ENCODE measurements around the gene CELF1.

CELF1 gene

GRCh38 chr11:47516984-47517853, 35.7 kb downstream of the CELF1 start:
- Histone ChIP-seq H3K27ac (ENCODE audit: low read length) (no peak overlapping the region), H3K36me3 (ENCODE audit: control insufficient read depth in 1 of 2, insufficient read depth in 2 of 2, low read length in 2 of 2) (no peaks in the 10 kb centered on the region), H3K27me3 (ENCODE audit: low read depth, low read length) (no peaks in the 10 kb centered on the region), H3K4me1 (ENCODE audit: control insufficient read depth in 1 of 2, insufficient read depth in 2 of 2, low read length in 2 of 2) (peaks cover 18 to 67% of the 10 kb centered on the region in 2 donors), H3K4me3 (ENCODE audit: low read depth in 1 of 2, low read length in 2 of 2) (no peak overlapping the region), H3K9me3 (ENCODE audit: control insufficient read depth in 1 of 2, low read length in 2 of 2) (no peaks in the 10 kb centered on the region)

GRCh38 chr11:47516155-47516554, 36.8 kb downstream of the CELF1 start:
- Histone ChIP-seq H3K9me3 (ENCODE audit: control insufficient read depth in 1 of 2, low read length in 2 of 2) (no peaks in the 10 kb centered on the region), H3K27ac (ENCODE audit: low read length) (no peak overlapping the region), H3K27me3 (ENCODE audit: low read depth, low read length) (no peaks in the 10 kb centered on the region), H3K4me1 (ENCODE audit: control insufficient read depth in 1 of 2, insufficient read depth in 2 of 2, low read length in 2 of 2) (peaks cover 18 to 71% of the 10 kb centered on the region in 2 donors), H3K36me3 (ENCODE audit: control insufficient read depth in 1 of 2, insufficient read depth in 2 of 2, low read length in 2 of 2) (no peaks in the 10 kb centered on the region), H3K4me3 (ENCODE audit: low read depth in 1 of 2, low read length in 2 of 2) (no peak overlapping the region)

- no peaks in the 10 kb centered on the region for H3K36me3 ChIP-seq (ENCODE audit: control insufficient read depth in 1 of 2, insufficient read depth in 2 of 2, low read length in 2 of 2)
- no peaks in the 10 kb centered on the region for H3K27me3 ChIP-seq (ENCODE audit: low read depth, low read length)
- H3K4me1 ChIP-seq (ENCODE audit: control insufficient read depth in 1 of 2, insufficient read depth in 2 of 2, low read length in 2 of 2): peaks cover 18 to 71% of the 10 kb centered on the region in 2 donors
Observed at GRCh38 chr11:47514825-47515647, 37.9 kb downstream of the CELF1 start.

GRCh38 chr11:47512701-47513100, 40.2 kb downstream of the CELF1 start:
- H3K27ac ChIP-seq (ENCODE audit: low read length): no peak overlapping the region
- no peaks in the 10 kb centered on the region for H3K36me3 ChIP-seq (ENCODE audit: control insufficient read depth in 1 of 2, insufficient read depth in 2 of 2, low read length in 2 of 2)
- no peak overlapping the region for H3K4me3 ChIP-seq (ENCODE audit: low read depth in 1 of 2, low read length in 2 of 2)
- H3K4me1 ChIP-seq (ENCODE audit: control insufficient read depth in 1 of 2, insufficient read depth in 2 of 2, low read length in 2 of 2): peaks cover 15 to 72% of the 10 kb centered on the region in 2 donors
- no peaks in the 10 kb centered on the region for H3K27me3 ChIP-seq (ENCODE audit: low read depth, low read length)
- H3K9me3 ChIP-seq (ENCODE audit: control insufficient read depth in 1 of 2, low read length in 2 of 2): no peaks in the 10 kb centered on the region

More at GRCh38 chr11:47514825-47515647, 37.9 kb downstream of the CELF1 start:
- peak overlapping the region; percentile 14 for H3K27ac ChIP-seq (ENCODE audit: low read length)
- H3K4me3 ChIP-seq (ENCODE audit: low read depth in 1 of 2, low read length in 2 of 2): no peak overlapping the region
- H3K9me3 ChIP-seq (ENCODE audit: control insufficient read depth in 1 of 2, low read length in 2 of 2): no peaks in the 10 kb centered on the region

GRCh38 chr11:47511917-47512316, 41.0 kb downstream of the CELF1 start:
- Histone ChIP-seq H3K27ac (ENCODE audit: low read length) (no peak overlapping the region), H3K27me3 (ENCODE audit: low read depth, low read length) (no peaks in the 10 kb centered on the region), H3K4me1 (ENCODE audit: control insufficient read depth in 1 of 2, insufficient read depth in 2 of 2, low read length in 2 of 2) (peaks cover 23 to 72% of the 10 kb centered on the region in 2 donors), H3K4me3 (ENCODE audit: low read depth in 1 of 2, low read length in 2 of 2) (no peak overlapping the region), H3K36me3 (ENCODE audit: control insufficient read depth in 1 of 2, insufficient read depth in 2 of 2, low read length in 2 of 2) (no peaks in the 10 kb centered on the region), H3K9me3 (ENCODE audit: control insufficient read depth in 1 of 2, low read length in 2 of 2) (no peaks in the 10 kb centered on the region)

- Histone ChIP-seq H3K4me1 (ENCODE audit: control insufficient read depth in 1 of 2, insufficient read depth in 2 of 2, low read length in 2 of 2) (peaks cover 23 to 62% of the 10 kb centered on the region in 2 donors), H3K36me3 (ENCODE audit: control insufficient read depth in 1 of 2, insufficient read depth in 2 of 2, low read length in 2 of 2) (no peaks in the 10 kb centered on the region), H3K27ac (ENCODE audit: low read length) (peak overlapping the region; percentile 9), H3K9me3 (ENCODE audit: control insufficient read depth in 1 of 2, low read length in 2 of 2) (no peaks in the 10 kb centered on the region), H3K27me3 (ENCODE audit: low read depth, low read length) (no peaks in the 10 kb centered on the region), H3K4me3 (ENCODE audit: low read depth in 1 of 2, low read length in 2 of 2) (no peak overlapping the region)
Observed at GRCh38 chr11:47510209-47510608, 42.7 kb downstream of the CELF1 start.

GRCh38 chr11:47509077-47509536, 43.8 kb downstream of the CELF1 start:
- H3K4me3 ChIP-seq (ENCODE audit: low read depth in 1 of 2, low read length in 2 of 2): no peak overlapping the region
- peak overlapping the region; percentile 67 for H3K27ac ChIP-seq (ENCODE audit: low read length)
- no peaks in the 10 kb centered on the region for H3K36me3 ChIP-seq (ENCODE audit: control insufficient read depth in 1 of 2, insufficient read depth in 2 of 2, low read length in 2 of 2)
- no peaks in the 10 kb centered on the region for H3K27me3 ChIP-seq (ENCODE audit: low read depth, low read length)
- no peaks in the 10 kb centered on the region for H3K9me3 ChIP-seq (ENCODE audit: control insufficient read depth in 1 of 2, low read length in 2 of 2)
- peaks cover 18 to 52% of the 10 kb centered on the region in 2 donors for H3K4me1 ChIP-seq (ENCODE audit: control insufficient read depth in 1 of 2, insufficient read depth in 2 of 2, low read length in 2 of 2)

GRCh38 chr11:47508240-47508957, 44.5 kb downstream of the CELF1 start:
- Histone ChIP-seq H3K4me3 (ENCODE audit: low read depth in 1 of 2, low read length in 2 of 2) (no peak overlapping the region), H3K9me3 (ENCODE audit: control insufficient read depth in 1 of 2, low read length in 2 of 2) (no peaks in the 10 kb centered on the region), H3K4me1 (ENCODE audit: control insufficient read depth in 1 of 2, insufficient read depth in 2 of 2, low read length in 2 of 2) (peaks cover 18 to 57% of the 10 kb centered on the region in 2 donors), H3K27ac (ENCODE audit: low read length) (peak overlapping the region; percentile 33), H3K27me3 (ENCODE audit: low read depth, low read length) (no peaks in the 10 kb centered on the region), H3K36me3 (ENCODE audit: control insufficient read depth in 1 of 2, insufficient read depth in 2 of 2, low read length in 2 of 2) (no peaks in the 10 kb centered on the region)

GRCh38 chr11:47507563-47508239, 45.2 kb downstream of the CELF1 start:
- peaks cover 18 to 58% of the 10 kb centered on the region in 2 donors for H3K4me1 ChIP-seq (ENCODE audit: control insufficient read depth in 1 of 2, insufficient read depth in 2 of 2, low read length in 2 of 2)
- H3K4me3 ChIP-seq (ENCODE audit: low read depth in 1 of 2, low read length in 2 of 2): no peak overlapping the region
- H3K36me3 ChIP-seq (ENCODE audit: control insufficient read depth in 1 of 2, insufficient read depth in 2 of 2, low read length in 2 of 2): no peaks in the 10 kb centered on the region
- H3K9me3 ChIP-seq (ENCODE audit: control insufficient read depth in 1 of 2, low read length in 2 of 2): no peaks in the 10 kb centered on the region
- no peaks in the 10 kb centered on the region for H3K27me3 ChIP-seq (ENCODE audit: low read depth, low read length)
- H3K27ac ChIP-seq (ENCODE audit: low read length): peak overlapping the region; percentile 33

- no peak overlapping the region for H3K27ac ChIP-seq (ENCODE audit: low read length)
- H3K36me3 ChIP-seq (ENCODE audit: control insufficient read depth in 1 of 2, insufficient read depth in 2 of 2, low read length in 2 of 2): no peaks in the 10 kb centered on the region
- no peak overlapping the region for H3K4me3 ChIP-seq (ENCODE audit: low read depth in 1 of 2, low read length in 2 of 2)
- H3K9me3 ChIP-seq (ENCODE audit: control insufficient read depth in 1 of 2, low read length in 2 of 2): no peaks in the 10 kb centered on the region
- peaks cover 18 to 54% of the 10 kb centered on the region in 2 donors for H3K4me1 ChIP-seq (ENCODE audit: control insufficient read depth in 1 of 2, insufficient read depth in 2 of 2, low read length in 2 of 2)
- H3K27me3 ChIP-seq (ENCODE audit: low read depth, low read length): no peaks in the 10 kb centered on the region
Observed at GRCh38 chr11:47506795-47507562, 46.0 kb downstream of the CELF1 start.

All from muscle layer of duodenum (tissue), 2 donors.